ENCODE data around the gene FBLN2. TPM values are rescaled to one million over a fixed set of nuclear protein-coding genes. Genes with fewer than 3 reads are reported as not detected.

Gene FBLN2
- total RNA-seq, 1 donor from 2014 or later: 413 TPM

DNA sequence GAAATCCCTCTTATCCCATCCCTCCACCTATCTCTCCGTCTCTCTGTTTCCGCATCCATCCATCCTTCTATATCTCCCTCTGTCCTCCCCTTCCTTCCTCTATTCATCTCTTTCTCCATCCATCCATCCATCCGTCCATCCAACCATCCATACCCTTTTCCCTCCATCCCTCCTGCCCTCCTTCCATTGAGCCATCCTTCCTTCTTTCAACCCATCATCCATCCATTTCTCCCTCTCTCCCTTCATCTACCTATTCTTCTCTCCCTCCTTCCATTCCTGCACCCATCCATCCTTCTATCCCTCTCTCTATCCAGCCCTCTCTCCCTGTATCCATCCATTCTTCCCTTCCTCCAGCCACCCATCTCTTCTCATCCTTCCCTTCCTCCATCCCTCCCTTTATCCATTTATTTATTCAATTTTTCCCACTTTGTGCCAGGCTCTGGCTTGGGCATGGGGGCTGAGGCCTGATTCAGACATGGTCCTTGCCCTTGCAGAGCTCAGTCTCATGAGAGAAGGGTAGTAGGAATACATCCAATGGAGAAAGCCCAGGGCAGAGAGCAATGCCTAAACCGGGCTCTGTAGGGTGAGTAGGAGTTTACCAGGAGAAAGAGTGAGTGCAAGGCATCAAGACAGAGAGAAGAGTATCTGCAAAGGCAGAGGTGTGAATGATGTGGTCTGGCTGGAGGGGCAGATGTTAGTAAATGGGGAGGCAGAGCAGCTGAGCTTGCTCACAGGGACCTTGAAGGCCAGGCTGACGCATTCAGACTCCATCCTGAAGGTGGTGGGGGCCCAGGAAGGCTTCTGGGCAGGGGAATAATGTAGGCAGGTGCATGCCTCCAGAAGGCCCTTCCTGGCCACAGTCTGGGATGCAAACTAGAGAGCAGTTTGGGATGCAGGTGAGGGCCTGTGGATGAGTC lies 19.5 kb upstream of the FBLN2 start:
- Mint-ChIP-seq H3K36me3 (ENCODE audit: low read depth) (no peaks in the 10 kb centered on the region), H3K27me3 (ENCODE audit: low read depth) (no peaks in the 10 kb centered on the region), H3K4me1 (ENCODE audit: low read depth) (peaks cover 40% of the 10 kb centered on the region), H3K9me3 (ENCODE audit: low read depth) (no peaks in the 10 kb centered on the region), H3K4me3 (ENCODE audit: unreplicated experiment) (no peak overlapping the region), H3K27ac (ENCODE audit: unreplicated experiment) (no peak overlapping the region)
- TF ChIP-seq, protein P1, sequence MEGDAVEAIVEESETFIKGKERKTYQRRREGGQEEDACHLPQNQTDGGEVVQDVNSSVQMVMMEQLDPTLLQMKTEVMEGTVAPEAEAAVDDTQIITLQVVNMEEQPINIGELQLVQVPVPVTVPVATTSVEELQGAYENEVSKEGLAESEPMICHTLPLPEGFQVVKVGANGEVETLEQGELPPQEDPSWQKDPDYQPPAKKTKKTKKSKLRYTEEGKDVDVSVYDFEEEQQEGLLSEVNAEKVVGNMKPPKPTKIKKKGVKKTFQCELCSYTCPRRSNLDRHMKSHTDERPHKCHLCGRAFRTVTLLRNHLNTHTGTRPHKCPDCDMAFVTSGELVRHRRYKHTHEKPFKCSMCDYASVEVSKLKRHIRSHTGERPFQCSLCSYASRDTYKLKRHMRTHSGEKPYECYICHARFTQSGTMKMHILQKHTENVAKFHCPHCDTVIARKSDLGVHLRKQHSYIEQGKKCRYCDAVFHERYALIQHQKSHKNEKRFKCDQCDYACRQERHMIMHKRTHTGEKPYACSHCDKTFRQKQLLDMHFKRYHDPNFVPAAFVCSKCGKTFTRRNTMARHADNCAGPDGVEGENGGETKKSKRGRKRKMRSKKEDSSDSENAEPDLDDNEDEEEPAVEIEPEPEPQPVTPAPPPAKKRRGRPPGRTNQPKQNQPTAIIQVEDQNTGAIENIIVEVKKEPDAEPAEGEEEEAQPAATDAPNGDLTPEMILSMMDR (IDR thresholded peaks at IDR 0.05): no peak
- DNase-seq (ENCODE audit: low spot score): peak; percentile 58

- no peaks in the 10 kb centered on the region for H3K36me3 Mint-ChIP-seq (ENCODE audit: low read depth)
- H3K4me3 Mint-ChIP-seq (ENCODE audit: unreplicated experiment): no peak overlapping the region
- no peak overlapping the region for H3K27ac Mint-ChIP-seq (ENCODE audit: unreplicated experiment)
- H3K4me1 Mint-ChIP-seq (ENCODE audit: low read depth): peaks cover 41% of the 10 kb centered on the region
- H3K9me3 Mint-ChIP-seq (ENCODE audit: low read depth): no peaks in the 10 kb centered on the region
- TF ChIP-seq, protein P1 (IDR thresholded peaks at IDR 0.05): no peak
- no peaks in the 10 kb centered on the region for H3K27me3 Mint-ChIP-seq (ENCODE audit: low read depth)
- peak; percentile 42 for DNase-seq (ENCODE audit: low spot score)
Observed at GRCh38 chr3:13530241-13531009, 18.5 kb upstream of the FBLN2 start.

- TF ChIP-seq, protein P1 (IDR thresholded peaks at IDR 0.05): no peak
- Mint-ChIP-seq H3K4me3 (ENCODE audit: unreplicated experiment) (no peak overlapping the region), H3K27ac (ENCODE audit: unreplicated experiment) (no peak overlapping the region), H3K4me1 (ENCODE audit: low read depth) (peaks cover 43% of the 10 kb centered on the region), H3K27me3 (ENCODE audit: low read depth) (no peaks in the 10 kb centered on the region), H3K9me3 (ENCODE audit: low read depth) (peaks cover 4% of the 10 kb centered on the region), H3K36me3 (ENCODE audit: low read depth) (no peaks in the 10 kb centered on the region)
- DNase-seq (ENCODE audit: low spot score): no peak
Observed at GRCh38 chr3:13532085-13532484, 16.8 kb upstream of the FBLN2 start.

- Mint-ChIP-seq H3K4me3 (ENCODE audit: unreplicated experiment) (no peak overlapping the region), H3K9me3 (ENCODE audit: low read depth) (peaks cover 7% of the 10 kb centered on the region), H3K4me1 (ENCODE audit: low read depth) (peaks cover 49% of the 10 kb centered on the region), H3K27ac (ENCODE audit: unreplicated experiment) (no peak overlapping the region), H3K27me3 (ENCODE audit: low read depth) (no peaks in the 10 kb centered on the region), H3K36me3 (ENCODE audit: low read depth) (no peaks in the 10 kb centered on the region)
- no peak for DNase-seq (ENCODE audit: low spot score)
- TF ChIP-seq, protein P1 (IDR thresholded peaks at IDR 0.05): no peak
Observed at GRCh38 chr3:13532631-13533030, 16.3 kb upstream of the FBLN2 start.

DNA sequence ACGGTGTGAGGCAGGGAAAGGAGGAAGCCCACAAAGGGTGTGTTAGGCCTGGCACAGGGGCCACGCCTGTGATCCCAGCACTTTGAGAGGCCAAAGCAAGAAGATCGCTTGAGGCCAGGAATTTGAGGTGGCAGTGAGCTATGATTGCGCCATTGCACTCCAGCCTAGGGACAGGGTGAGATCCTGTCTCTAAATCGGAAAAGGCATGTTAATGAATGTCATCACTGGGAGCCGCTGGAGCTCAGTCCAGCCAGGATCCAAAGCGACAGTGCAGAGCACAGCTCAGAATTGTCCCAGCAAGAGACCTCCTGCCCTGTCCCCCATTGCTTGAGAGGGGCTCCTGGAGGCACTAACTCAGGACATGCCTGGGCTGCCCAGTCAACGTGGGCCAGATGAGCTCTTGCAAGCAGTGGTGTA lies 15.0 kb upstream of the FBLN2 start:
- H3K9me3 Mint-ChIP-seq (ENCODE audit: low read depth): peaks cover 7% of the 10 kb centered on the region
- no peak overlapping the region for H3K27ac Mint-ChIP-seq (ENCODE audit: unreplicated experiment)
- H3K4me1 Mint-ChIP-seq (ENCODE audit: low read depth): peaks cover 51% of the 10 kb centered on the region
- H3K36me3 Mint-ChIP-seq (ENCODE audit: low read depth): no peaks in the 10 kb centered on the region
- H3K27me3 Mint-ChIP-seq (ENCODE audit: low read depth): no peaks in the 10 kb centered on the region
- DNase-seq (ENCODE audit: low spot score): peak; percentile 58
- TF ChIP-seq, protein P1 (IDR thresholded peaks at IDR 0.05): no peak
- H3K4me3 Mint-ChIP-seq (ENCODE audit: unreplicated experiment): no peak overlapping the region
